Measurements from ENCODE around the gene PRODH. TPM values are rescaled to one million over a fixed set of nuclear protein-coding genes. Genes with fewer than 3 reads are reported as not detected.
"Not testable (repeated sequence)": the region's sequence is repeated elsewhere in the genome, so short reads cannot be mapped to it uniquely, and the experiment has no call there.

Gene PRODH
- polyA plus RNA-seq, 3 donors = not detected

- H3K36me3 ChIP-seq (replicated peaks in 1 of 2; ENCODE audit: control insufficient read depth in 1 of 2, insufficient read depth in 2 of 2, low read length in 2 of 2); H3K4me3 Mint-ChIP-seq; intact Hi-C loops (cut with micrococcal nuclease); H3K9me3 Mint-ChIP-seq; H3K4me3 ChIP-seq (replicated peaks in 1 of 3; ENCODE audit: low read depth in 2 of 3, low read length in 3 of 3); H3K9me3 ChIP-seq (replicated peaks in 1 of 2; ENCODE audit: control insufficient read depth in 1 of 2, insufficient read depth in 1 of 2, low read length in 2 of 2); DNase-seq; H3K27me3 Mint-ChIP-seq (ENCODE audit: low read depth in 3 of 3); H3K4me2 ChIP-seq (replicated peaks; ENCODE audit: extremely low read depth, low read length, poor library complexity, severe bottlenecking); H3K27ac Mint-ChIP-seq; H2AFZ ChIP-seq (ENCODE audit: insufficient read depth, low read depth, low read length, poor library complexity, severe bottlenecking); H4K20me1 ChIP-seq (ENCODE audit: insufficient read depth, low read length); H3K79me2 ChIP-seq (ENCODE audit: insufficient read depth, low read length); H3K27me3 ChIP-seq (ENCODE audit: control insufficient read depth in 2 of 2, insufficient read depth in 2 of 2, low read length in 2 of 2); H3K4me1 Mint-ChIP-seq; H3K36me3 Mint-ChIP-seq; H3K4me1 ChIP-seq (ENCODE audit: control insufficient read depth in 1 of 2, insufficient read depth in 2 of 2, low read length in 2 of 2); H3K27ac ChIP-seq (ENCODE audit: low read depth in 1 of 2, low read length in 2 of 2); H3K9ac ChIP-seq (ENCODE audit: insufficient read depth, low read length, poor library complexity, severe bottlenecking): not testable (repeated sequence)
- no CpG with 5 or more reads among the region's 5 CpGs for WGBS (ENCODE audit: insufficient coverage)
Measured at GRCh38 chr22:18890510-18891192, 45.4 kb downstream of the PRODH start.

- H3K4me3 ChIP-seq (replicated peaks in 1 of 3; ENCODE audit: low read depth in 2 of 3, low read length in 3 of 3) = no peak overlapping the region
- intact Hi-C loops (cut with micrococcal nuclease) = no loop called here
Measured at GRCh38 chr22:18888115-18888514, 48.0 kb downstream of the PRODH start.

DNA sequence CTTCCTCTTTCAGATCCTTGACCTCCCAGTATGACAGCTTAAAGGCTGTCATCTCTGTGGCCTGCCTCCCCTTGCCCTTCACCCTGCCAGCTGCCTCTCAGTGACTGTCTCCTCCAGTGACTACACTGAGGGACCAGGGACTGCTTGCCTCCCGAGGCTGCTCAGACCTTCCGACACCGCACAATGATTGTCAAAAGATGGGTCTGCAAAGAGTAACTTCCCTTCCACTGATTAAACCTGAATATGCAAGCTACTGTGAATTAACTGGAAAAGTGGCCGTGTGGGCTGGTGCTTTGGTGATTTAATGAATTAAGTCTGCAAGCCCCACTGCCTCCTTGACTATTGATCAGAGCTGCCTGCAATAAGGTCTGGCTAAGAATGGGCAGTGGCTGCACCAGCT is 51.6 kb downstream of the PRODH start:
- H3K36me3 Mint-ChIP-seq; H3K27ac Mint-ChIP-seq; DNase-seq; H3K4me3 ChIP-seq (replicated peaks in 1 of 3; ENCODE audit: low read depth in 2 of 3, low read length in 3 of 3); H3K4me3 Mint-ChIP-seq; H3K27me3 Mint-ChIP-seq (ENCODE audit: low read depth in 3 of 3); H3K36me3 ChIP-seq (replicated peaks in 1 of 2; ENCODE audit: control insufficient read depth in 1 of 2, insufficient read depth in 2 of 2, low read length in 2 of 2); H3K9me3 Mint-ChIP-seq; H3K9ac ChIP-seq (ENCODE audit: insufficient read depth, low read length, poor library complexity, severe bottlenecking); H3K4me2 ChIP-seq (replicated peaks; ENCODE audit: extremely low read depth, low read length, poor library complexity, severe bottlenecking); H3K4me1 Mint-ChIP-seq; H4K20me1 ChIP-seq (ENCODE audit: insufficient read depth, low read length); H3K9me3 ChIP-seq (replicated peaks in 1 of 2; ENCODE audit: control insufficient read depth in 1 of 2, insufficient read depth in 1 of 2, low read length in 2 of 2); H2AFZ ChIP-seq (ENCODE audit: insufficient read depth, low read depth, low read length, poor library complexity, severe bottlenecking); H3K27ac ChIP-seq (ENCODE audit: low read depth in 1 of 2, low read length in 2 of 2); H3K27me3 ChIP-seq (ENCODE audit: control insufficient read depth in 2 of 2, insufficient read depth in 2 of 2, low read length in 2 of 2); intact Hi-C loops (cut with micrococcal nuclease); H3K79me2 ChIP-seq (ENCODE audit: insufficient read depth, low read length); H3K4me1 ChIP-seq (ENCODE audit: control insufficient read depth in 1 of 2, insufficient read depth in 2 of 2, low read length in 2 of 2): not testable (repeated sequence)
- no CpG with 5 or more reads among the region's 4 CpGs for WGBS (ENCODE audit: insufficient coverage)

More at GRCh38 chr22:18888115-18888514, 48.0 kb downstream of the PRODH start:
- no peaks in the 10 kb centered on the region for H3K9me3 ChIP-seq (replicated peaks in 1 of 2; ENCODE audit: control insufficient read depth in 1 of 2, insufficient read depth in 1 of 2, low read length in 2 of 2)
- no peak overlapping the region for H3K4me2 ChIP-seq (replicated peaks; ENCODE audit: extremely low read depth, low read length, poor library complexity, severe bottlenecking)
- H3K27ac ChIP-seq (ENCODE audit: low read depth in 1 of 2, low read length in 2 of 2) = no peak overlapping the region
- no peak overlapping the region for H2AFZ ChIP-seq (ENCODE audit: insufficient read depth, low read depth, low read length, poor library complexity, severe bottlenecking)
- Mint-ChIP-seq H3K4me3 (no peak overlapping the region), H3K27ac (no peak overlapping the region), H3K36me3 (no peaks in the 10 kb centered on the region), H3K4me1 (no peaks in the 10 kb centered on the region), H3K27me3 (ENCODE audit: low read depth in 3 of 3) (no peaks in the 10 kb centered on the region), H3K9me3 (peaks cover 0 to 3% (median 2%) of the 10 kb centered on the region in 7 donors)
- H3K4me1 ChIP-seq (ENCODE audit: control insufficient read depth in 1 of 2, insufficient read depth in 2 of 2, low read length in 2 of 2) = no peaks in the 10 kb centered on the region
- no peak overlapping the region for H3K9ac ChIP-seq (ENCODE audit: insufficient read depth, low read length, poor library complexity, severe bottlenecking)
- H3K79me2 ChIP-seq (ENCODE audit: insufficient read depth, low read length) = no peaks in the 10 kb centered on the region
- no peaks in the 10 kb centered on the region for H3K36me3 ChIP-seq (replicated peaks in 1 of 2; ENCODE audit: control insufficient read depth in 1 of 2, insufficient read depth in 2 of 2, low read length in 2 of 2)
- no peaks in the 10 kb centered on the region for H4K20me1 ChIP-seq (ENCODE audit: insufficient read depth, low read length)
- DNase-seq = no peak
- TF ChIP-seq, protein P1, sequence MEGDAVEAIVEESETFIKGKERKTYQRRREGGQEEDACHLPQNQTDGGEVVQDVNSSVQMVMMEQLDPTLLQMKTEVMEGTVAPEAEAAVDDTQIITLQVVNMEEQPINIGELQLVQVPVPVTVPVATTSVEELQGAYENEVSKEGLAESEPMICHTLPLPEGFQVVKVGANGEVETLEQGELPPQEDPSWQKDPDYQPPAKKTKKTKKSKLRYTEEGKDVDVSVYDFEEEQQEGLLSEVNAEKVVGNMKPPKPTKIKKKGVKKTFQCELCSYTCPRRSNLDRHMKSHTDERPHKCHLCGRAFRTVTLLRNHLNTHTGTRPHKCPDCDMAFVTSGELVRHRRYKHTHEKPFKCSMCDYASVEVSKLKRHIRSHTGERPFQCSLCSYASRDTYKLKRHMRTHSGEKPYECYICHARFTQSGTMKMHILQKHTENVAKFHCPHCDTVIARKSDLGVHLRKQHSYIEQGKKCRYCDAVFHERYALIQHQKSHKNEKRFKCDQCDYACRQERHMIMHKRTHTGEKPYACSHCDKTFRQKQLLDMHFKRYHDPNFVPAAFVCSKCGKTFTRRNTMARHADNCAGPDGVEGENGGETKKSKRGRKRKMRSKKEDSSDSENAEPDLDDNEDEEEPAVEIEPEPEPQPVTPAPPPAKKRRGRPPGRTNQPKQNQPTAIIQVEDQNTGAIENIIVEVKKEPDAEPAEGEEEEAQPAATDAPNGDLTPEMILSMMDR (IDR thresholded peaks at IDR 0.05) = no peak
- no CpG with 5 or more reads among the region's 8 CpGs for WGBS (ENCODE audit: insufficient coverage)
- no peaks in the 10 kb centered on the region for H3K27me3 ChIP-seq (ENCODE audit: control insufficient read depth in 2 of 2, insufficient read depth in 2 of 2, low read length in 2 of 2)

DNA sequence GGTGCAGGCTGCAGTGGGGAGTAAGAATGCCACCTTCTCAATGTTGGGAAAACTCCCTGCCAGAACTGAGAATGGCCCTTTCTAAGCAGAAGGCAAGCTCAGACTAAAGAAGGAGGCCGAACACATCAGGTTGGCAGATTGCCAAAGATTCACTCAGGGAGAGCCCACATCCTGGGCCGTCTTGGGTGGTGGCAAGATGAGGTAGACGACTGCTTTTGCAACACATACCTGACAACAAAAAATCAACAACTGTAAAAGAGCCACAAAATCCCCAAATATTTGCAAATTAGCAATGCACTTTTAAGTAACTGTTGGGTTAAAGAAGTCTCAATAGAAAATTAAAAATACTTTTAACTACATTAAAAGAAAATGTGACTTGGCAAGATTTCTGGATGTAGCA is 54.8 kb downstream of the PRODH start:
- H3K4me1 Mint-ChIP-seq; H3K9me3 Mint-ChIP-seq; H3K4me2 ChIP-seq (replicated peaks; ENCODE audit: extremely low read depth, low read length, poor library complexity, severe bottlenecking); H3K4me3 ChIP-seq (replicated peaks in 1 of 3; ENCODE audit: low read depth in 2 of 3, low read length in 3 of 3); H3K27ac Mint-ChIP-seq; H3K4me1 ChIP-seq (ENCODE audit: control insufficient read depth in 1 of 2, insufficient read depth in 2 of 2, low read length in 2 of 2); H3K4me3 Mint-ChIP-seq; H3K36me3 ChIP-seq (replicated peaks in 1 of 2; ENCODE audit: control insufficient read depth in 1 of 2, insufficient read depth in 2 of 2, low read length in 2 of 2); H3K9ac ChIP-seq (ENCODE audit: insufficient read depth, low read length, poor library complexity, severe bottlenecking); intact Hi-C loops (cut with micrococcal nuclease); H2AFZ ChIP-seq (ENCODE audit: insufficient read depth, low read depth, low read length, poor library complexity, severe bottlenecking); H3K36me3 Mint-ChIP-seq; DNase-seq; H3K27me3 Mint-ChIP-seq (ENCODE audit: low read depth in 3 of 3); H3K27ac ChIP-seq (ENCODE audit: low read depth in 1 of 2, low read length in 2 of 2); H3K27me3 ChIP-seq (ENCODE audit: control insufficient read depth in 2 of 2, insufficient read depth in 2 of 2, low read length in 2 of 2); H3K9me3 ChIP-seq (replicated peaks in 1 of 2; ENCODE audit: control insufficient read depth in 1 of 2, insufficient read depth in 1 of 2, low read length in 2 of 2); H4K20me1 ChIP-seq (ENCODE audit: insufficient read depth, low read length); H3K79me2 ChIP-seq (ENCODE audit: insufficient read depth, low read length): not testable (repeated sequence)
- no CpG with 5 or more reads among the region's 3 CpGs for WGBS (ENCODE audit: insufficient coverage)

Measured in CD14-positive monocyte (primary cell).